ENCODE results near the gene RAD51B.

DNA sequence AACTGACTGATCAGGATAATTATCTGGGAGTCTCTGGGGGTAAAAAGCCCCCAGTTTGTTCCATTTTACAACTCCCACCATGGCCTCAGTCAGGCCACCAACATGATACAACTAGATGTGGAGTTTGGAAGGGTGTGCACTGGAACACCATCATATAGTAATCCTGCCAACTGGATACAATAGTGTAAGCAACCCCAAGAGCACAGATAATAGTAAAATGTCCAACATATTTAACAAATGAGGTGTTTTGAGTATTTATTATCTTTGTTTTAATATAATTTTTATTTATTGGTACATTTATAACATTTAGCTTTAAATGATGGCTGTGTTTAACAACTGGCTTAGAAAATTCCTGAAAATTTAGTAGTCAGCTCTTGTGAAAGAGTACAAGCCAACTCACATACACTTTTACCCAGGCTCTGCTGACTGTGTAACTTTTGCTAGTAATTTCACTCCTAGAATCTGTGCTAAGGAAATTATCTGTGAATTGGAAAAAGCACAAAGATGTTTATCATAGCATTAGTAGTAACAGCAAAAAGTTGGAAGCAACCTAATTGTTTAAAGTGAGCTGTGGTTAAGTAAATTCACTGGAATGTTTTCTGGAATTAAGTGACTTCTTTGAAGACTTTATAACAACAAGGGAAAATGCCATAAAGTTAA lies 196.8 kb downstream of the RAD51B start:
- no peak for TF ChIP-seq ZFX (IDR thresholded peaks at IDR 0.05)
- TF ChIP-seq, protein P1, sequence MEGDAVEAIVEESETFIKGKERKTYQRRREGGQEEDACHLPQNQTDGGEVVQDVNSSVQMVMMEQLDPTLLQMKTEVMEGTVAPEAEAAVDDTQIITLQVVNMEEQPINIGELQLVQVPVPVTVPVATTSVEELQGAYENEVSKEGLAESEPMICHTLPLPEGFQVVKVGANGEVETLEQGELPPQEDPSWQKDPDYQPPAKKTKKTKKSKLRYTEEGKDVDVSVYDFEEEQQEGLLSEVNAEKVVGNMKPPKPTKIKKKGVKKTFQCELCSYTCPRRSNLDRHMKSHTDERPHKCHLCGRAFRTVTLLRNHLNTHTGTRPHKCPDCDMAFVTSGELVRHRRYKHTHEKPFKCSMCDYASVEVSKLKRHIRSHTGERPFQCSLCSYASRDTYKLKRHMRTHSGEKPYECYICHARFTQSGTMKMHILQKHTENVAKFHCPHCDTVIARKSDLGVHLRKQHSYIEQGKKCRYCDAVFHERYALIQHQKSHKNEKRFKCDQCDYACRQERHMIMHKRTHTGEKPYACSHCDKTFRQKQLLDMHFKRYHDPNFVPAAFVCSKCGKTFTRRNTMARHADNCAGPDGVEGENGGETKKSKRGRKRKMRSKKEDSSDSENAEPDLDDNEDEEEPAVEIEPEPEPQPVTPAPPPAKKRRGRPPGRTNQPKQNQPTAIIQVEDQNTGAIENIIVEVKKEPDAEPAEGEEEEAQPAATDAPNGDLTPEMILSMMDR (conservative IDR thresholded peaks at IDR 0.05) = no peak

Measured in C4-2B (cell line).